Activated CD4-positive, CD25-positive, alpha-beta regulatory T cell treated with anti-CD3 and anti-CD28 coated beads, Interleukin-2, amount 50 U/mL, for 24 hours (primary cell): ENCODE results near the gene RGR.
"Not testable (repeated sequence)": the region's sequence is repeated elsewhere in the genome, so short reads cannot be mapped to it uniquely, and the experiment has no call there.

ENCODE experiments used
- ATAC-seq, 2 donors: fragments of 150-1000 bp; cut with Tn5 transposase; one replicate each; pipeline ENCODE4 v1.10.0; 2021; ENCODE audit warnings: mild to moderate bottlenecking in 1 of 2, moderate library complexity in 1 of 2

RGR gene

GRCh38 chr10:84261236-84261915 lies 16.5 kb downstream of the RGR start:
- ATAC-seq, result no peak

DNA sequence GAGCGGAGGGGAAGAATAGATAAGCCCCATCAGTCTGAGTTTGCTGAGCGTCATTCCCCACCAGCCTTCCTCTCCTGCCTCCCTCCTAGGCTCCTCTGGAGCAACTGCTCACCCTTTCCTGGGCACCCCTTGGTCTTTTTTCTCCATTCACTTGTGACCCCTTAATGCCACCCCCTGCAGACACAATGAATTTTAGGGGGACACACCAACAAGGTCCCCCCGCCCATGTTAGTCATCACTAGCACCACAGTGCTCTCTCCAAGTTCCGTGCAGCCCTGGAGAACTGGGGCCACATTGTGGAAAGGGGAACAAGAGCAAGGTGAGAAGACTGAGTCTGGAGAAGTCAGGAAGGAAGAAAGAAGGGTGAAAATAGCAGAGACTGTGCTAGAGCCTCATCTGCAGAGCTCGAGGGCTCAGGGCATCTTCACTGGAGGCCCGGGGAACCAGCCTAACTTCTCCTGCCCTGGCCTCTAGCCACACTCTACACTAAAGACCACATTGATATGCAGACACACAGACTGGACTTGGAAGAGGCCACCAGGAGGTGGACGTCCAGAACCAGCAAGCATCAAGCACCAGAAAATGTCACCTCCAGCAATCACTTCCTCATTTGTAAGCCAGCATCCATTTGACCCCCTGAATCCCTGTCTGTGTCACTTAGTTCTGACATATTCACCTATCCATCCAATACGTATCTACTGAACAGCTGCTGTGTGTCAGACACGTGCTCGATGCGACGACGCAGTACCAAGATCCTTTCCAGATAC lies 17.5 kb downstream of the RGR start:
- no peak for ATAC-seq

- no peak for ATAC-seq
Observed at GRCh38 chr10:84263716-84264115, 18.9 kb downstream of the RGR start.

DNA sequence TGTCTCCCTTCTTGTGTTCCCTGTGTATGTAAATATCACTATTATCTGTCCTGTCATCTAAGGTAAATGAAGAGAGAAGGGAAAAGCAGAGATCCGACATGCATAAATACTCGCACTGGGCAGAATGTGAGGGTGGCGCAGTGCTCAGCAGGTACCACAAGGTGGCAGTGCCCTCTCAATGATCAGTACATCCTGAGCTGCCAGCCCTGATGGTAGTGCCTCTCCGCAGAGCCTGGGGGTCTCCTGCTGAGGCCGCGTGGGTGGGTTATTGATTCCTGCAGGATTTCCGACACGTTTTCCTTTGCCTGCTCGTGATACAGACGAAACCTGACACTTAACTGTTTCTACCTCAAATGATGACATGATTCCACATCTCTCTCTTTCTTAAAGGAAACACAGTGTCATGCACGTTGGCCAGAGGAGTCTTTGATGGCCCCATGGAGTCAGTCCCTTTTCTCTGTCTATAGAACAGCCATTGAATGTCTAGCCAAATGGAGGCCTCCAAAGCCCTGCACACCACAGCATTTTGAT lies 19.8 kb downstream of the RGR start:
- ATAC-seq, result peak; percentile 81 to 83

- no peak for ATAC-seq
Observed at GRCh38 chr10:84265418-84265817, 20.6 kb downstream of the RGR start.

DNA sequence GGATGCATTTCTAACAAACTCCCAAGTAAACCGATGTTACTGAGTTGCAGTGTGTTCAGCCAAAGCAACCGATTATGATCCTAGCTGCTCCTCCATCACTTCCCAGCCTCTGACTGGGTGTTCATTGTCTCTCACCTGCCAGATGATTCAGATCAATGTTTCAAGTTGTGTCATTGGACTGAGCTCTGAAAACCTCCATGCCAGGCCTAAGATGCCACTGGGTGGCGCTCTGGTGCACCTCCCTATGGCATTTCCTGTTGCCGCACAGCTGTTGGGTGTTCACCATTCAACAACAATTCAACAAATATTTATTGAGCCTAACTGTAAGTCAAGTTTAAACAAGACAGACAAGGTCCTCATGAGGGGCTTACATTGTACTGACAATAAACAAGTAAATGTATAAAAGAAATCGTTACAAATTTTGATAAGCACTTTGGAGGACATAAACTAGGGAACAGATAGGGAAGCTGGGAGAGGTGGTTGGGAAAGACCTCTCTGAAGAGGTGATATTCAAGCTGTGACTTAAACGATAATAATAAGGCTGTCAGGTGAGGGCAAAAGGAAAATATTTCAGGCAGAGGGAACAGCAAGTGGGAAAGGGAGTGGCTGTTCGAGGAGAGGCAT lies 22.8 kb downstream of the RGR start:
- peak; percentile 71 to 81 for ATAC-seq

DNA sequence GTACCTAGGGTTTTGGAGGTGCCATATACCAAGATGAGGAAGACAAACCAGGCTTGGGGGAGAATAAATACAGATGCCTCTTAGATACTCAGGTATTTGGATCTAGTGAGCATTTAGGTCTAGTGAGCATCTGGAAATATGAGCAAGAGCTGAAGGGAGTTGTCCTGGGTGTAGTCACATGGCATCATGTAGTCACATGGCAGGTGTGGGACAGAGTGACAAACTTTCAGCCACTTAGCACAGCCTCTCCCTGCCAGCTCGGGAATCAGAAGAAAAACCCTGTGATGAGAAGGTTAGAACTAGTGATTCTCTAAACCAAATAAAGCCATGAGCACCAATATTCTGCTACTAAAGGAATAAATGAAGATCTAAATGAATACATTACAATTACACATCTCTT lies 24.3 kb downstream of the RGR start:
- no peak for ATAC-seq

- ATAC-seq, result no peak
Observed at GRCh38 chr10:84269773-84270172, 24.9 kb downstream of the RGR start.

GRCh38 chr10:84270708-84271107 lies 25.9 kb downstream of the RGR start:
- ATAC-seq, result no peak

DNA sequence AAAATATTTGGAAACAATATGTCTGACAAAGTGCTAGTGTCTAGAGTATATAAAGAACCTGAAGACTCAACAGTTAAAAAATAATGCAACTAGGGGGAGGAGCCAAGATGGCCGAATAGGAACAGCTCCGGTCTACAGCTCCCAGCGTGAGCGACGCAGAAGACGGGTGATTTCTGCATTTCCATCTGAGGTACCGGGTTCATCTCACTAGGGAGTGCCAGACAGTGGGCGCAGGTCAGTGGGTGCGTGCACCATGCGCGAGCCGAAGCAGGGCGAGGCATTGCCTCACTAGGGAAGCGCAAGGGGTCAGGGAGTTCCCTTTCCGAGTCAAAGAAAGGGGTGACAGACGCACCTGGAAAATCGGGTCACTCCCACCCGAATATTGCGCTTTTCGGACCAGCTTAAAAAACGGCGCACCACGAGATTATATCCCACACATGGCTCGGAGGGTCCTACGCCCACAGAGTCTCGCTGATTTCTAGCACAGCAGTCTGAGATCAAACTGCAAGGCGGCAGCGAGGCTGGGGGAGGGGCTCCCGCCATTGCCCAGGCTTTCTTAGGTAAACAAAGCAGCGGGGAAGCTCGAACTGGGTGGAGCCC lies 35.1 kb downstream of the RGR start:
- not testable (repeated sequence) for ATAC-seq

- no peak for ATAC-seq
Observed at GRCh38 chr10:84286695-84287094, 41.8 kb downstream of the RGR start.

DNA sequence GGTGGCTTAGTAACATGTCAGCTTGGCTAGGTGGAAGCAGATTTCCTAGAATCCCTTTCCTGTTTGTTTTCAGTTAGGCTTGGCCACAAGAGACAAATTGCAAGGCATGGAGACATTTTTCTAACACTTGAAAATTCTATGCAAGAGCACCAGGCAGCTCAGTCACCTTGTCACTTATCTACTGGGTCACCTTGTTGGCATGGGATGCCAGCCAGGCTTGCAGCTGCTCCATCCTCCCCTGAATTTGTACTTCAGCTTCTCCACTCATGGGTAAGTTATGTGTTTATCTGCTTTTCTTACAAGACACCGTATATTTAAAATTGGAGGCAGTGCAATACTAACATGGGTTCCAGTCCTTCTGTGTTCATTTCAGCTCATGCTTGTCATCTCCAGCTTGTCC lies 43.3 kb downstream of the RGR start:
- ATAC-seq, result no peak

DNA sequence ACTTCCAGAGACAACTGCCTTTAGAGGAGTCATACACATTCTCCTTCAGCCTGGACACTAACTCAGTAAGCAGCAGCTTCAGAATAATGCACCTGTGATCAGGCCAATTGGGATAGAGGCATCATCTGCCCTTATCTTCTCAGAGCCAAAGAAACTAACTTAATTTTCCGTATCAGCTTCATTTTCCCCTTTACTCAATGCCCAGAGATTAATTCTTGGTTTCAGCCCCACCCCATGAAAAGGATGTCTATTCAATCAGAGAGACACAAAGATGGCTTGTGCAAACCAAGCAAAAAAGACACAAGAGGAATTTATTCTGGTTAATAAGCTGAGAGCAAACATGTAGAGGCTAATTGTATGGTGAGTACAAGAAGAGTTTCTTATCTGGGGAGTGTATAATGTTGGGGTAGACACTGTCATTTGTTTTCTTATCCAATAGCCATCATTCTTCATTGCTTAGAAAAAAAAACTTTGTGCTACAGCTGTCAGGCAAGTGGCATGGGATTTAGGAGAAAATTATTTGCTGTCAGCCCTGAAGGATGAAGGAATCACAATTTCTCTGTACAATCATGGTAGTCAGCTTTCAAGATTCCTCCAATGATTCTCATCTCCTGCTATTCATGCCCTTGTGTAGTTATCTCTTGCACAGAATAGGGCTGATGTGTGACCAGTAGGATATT lies 44.8 kb downstream of the RGR start:
- ATAC-seq, result no peak

- no peak for ATAC-seq
Observed at GRCh38 chr10:84290235-84290634, 45.4 kb downstream of the RGR start.

DNA sequence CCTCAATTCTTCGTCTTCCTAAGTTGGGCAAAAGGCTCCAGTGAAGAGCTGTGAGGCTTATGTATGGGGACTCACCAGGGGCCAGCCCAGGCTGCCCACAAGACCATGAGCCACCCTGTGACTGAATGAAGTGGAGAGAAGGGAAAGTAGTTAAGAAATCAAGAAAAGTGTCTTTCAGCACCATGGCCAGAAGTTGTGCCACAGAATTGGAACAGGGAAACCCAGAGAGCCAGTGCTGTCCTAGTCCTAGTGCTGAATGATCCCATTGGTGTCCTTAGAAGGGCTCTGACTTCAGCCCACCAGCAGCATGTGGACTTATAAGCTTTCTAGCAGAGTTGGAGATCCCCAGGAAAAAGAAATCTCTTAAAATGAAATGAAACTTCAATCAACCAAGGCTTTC lies 46.5 kb downstream of the RGR start:
- ATAC-seq, result no peak

GRCh38 chr10:84292502-84292901 lies 47.6 kb downstream of the RGR start:
- no peak for ATAC-seq

DNA sequence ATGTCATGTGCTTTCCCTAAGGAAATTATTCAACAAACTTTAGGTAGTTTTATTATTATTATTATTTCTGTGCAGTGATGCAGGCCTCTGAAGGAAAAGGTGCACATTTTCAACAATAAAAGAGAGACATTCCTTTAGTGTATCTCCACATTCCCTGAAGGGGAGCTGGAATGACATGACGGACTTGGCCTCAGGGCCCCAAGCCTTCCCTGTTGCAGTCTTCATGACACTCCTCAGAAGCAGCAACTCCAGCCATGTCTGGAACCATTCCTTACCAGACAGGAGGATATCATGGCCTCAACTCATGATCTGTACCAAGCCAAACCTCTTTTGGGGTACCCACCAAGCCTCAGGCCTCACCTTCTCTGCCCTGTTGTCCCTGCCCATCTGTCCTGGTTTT lies 48.3 kb downstream of the RGR start:
- ATAC-seq, result no peak

GRCh38 chr10:84293574-84294016 lies 48.7 kb downstream of the RGR start:
- peak in 1 of 2 donors; percentile 25 for ATAC-seq

GRCh38 chr10:84294766-84295447 lies 50.1 kb downstream of the RGR start:
- peak; percentile 48 to 56 for ATAC-seq

GRCh38 chr10:84296091-84296981 lies 51.5 kb downstream of the RGR start:
- no peak for ATAC-seq

GRCh38 chr10:84298057-84298456 lies 53.2 kb downstream of the RGR start:
- no peak for ATAC-seq
